Measurements from ENCODE around the gene PLAAT3.
"Not testable (repeated sequence)": the region's sequence is repeated elsewhere in the genome, so short reads cannot be mapped to it uniquely, and the experiment has no call there.

Gene PLAAT3

GRCh38 chr11:63564784-63565350 is 49.4 kb downstream of the PLAAT3 start:
- DNase-seq, result no peak

- DNase-seq, result no peak
Measured at GRCh38 chr11:63564056-63564774, 50.0 kb downstream of the PLAAT3 start.

- no peak for DNase-seq
Measured at GRCh38 chr11:63563201-63564055, 50.8 kb downstream of the PLAAT3 start, which contains the start of gene PLAAT2. Gene PLAAT2, minus strand, starts transcription at chr11:63563379. Its CDS starts 55 bp downstream, at chr11:63563324.

- no peak for DNase-seq
Measured at GRCh38 chr11:63560506-63561180, 53.6 kb downstream of the PLAAT3 start.

- DNase-seq, result no peak
Measured at GRCh38 chr11:63558459-63559157, 55.6 kb downstream of the PLAAT3 start.

DNA sequence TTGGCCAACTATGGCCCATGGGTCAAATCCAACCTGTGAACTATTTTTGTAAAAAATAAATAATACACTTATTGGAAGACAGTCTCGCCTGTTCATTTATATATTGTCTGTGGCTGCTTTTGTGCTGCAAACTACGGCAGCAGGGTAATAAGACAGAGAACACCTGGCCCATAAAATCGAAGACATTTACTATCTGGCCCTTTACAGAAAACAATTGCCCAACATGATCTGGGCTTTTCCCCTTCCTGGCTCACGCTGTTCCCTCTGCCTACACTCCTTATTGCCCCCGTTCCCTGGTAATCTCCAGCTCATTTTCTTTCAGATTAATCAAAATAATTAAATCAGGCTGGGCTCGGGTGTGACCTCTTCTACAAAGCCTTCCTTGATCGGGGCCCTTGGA is 56.7 kb downstream of the PLAAT3 start:
- DNase-seq, result no peak

DNA sequence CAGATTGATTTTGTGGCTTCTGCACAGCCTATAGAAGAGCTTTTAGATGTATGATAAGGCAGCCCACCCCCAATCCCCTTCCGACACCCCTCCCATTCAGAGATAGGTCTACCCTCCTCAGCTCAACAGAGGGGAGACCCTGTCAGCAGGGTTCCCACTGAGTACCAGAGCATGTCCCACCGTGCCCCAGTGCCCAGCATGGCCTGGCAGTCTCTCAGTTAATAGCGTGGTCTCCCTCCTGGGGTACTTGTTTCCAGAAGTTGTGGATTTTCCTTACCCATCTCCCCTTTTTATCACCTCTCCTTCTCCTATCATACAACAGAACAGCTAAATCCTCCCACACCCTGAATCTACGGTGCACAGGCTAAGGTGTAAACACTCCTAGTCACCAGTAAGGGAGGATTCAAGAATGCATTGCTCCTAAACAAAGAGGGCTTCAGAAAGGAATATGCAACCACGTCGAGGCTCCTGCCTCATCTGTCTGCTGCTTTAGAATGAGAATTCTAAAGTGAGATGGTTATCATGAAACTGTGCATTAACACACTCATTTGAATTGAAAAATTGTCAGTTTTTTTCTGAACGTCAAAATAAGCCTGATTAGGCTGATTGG is 57.7 kb downstream of the PLAAT3 start:
- DNase-seq, result no peak

DNA sequence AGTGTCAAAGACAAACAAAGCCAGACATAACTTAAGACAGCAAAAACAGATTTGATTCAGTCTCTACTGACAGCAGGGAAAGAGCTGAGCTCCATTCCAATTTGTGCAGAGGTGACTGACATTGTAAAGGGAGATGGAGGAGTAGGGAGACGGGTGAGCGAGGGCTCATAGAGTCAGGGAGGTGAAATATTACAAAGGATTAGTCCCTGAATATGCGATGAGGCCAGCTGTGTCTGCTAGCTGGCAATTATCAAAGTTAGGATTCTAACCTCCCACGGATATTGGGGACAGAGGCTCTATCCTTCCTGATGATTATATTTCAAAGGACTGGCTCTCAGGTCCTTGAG is 59.4 kb downstream of the PLAAT3 start:
- no peak for DNase-seq

- no peak for DNase-seq
Measured at GRCh38 chr11:63553759-63554158, 60.5 kb downstream of the PLAAT3 start.

GRCh38 chr11:63552921-63553320 is 61.3 kb downstream of the PLAAT3 start:
- DNase-seq, result no peak

GRCh38 chr11:63551889-63552266 is 62.4 kb downstream of the PLAAT3 start:
- DNase-seq, result no peak

DNA sequence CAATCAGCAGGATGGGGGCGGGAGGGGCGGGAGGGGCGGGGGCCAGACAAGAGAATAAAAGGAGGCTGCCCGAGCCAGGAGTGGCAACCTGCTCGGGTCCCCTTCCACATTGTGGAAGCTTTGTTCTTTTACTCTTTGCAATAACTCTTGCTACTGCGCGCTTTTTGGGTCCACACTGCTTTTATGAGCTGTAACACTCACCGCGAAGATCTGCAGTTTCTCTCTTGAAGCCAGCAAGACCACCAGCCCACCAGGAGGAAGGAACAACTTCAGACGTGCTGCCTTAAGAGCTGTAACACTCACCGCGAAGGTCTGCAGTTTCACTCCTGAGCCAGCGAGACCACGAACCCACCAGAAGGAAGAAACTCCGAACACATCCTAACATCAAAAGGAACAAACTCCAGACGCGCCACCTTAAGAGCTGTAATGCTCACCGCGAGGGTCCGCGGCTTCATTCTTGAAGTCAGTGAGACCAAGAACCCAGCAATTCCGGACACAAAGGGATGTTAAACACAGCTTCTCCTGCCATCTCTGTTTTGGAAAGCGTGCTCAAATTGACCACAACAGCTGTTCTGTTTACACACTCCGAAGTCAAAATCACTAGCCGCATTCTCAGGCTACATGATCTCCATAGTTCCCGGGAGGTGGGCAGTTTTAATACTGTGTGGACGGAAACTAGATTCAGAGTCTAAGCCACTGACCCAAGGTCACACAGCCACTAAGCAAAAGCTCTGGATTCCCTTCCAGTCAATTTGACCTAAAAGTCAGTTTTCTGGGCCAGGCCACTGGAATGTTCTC is 62.9 kb downstream of the PLAAT3 start:
- no peak for DNase-seq

GRCh38 chr11:63550156-63550700 is 64.0 kb downstream of the PLAAT3 start:
- not testable (repeated sequence) for DNase-seq

GRCh38 chr11:63549411-63549810 is 64.8 kb downstream of the PLAAT3 start:
- DNase-seq, result no peak

DNA sequence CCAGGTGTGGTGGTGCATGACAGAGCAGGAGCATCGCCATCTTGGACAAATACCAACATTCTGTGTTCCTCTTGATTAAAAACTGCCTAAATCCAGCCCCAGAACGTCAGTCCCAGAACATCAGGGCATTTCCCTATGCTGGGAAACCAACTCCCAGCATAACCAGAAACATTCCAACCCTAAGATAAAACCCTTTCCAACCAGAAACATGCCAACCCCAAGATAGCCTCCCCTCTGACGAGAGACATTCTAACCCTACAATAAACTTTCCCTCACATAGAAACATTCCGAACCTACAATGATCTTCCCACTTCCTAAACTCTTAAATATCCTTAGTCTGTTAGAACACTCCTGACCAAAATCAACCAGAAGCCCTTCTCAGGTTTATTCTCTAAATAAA is 66.1 kb downstream of the PLAAT3 start:
- no peak for DNase-seq

- no peak for DNase-seq
Measured at GRCh38 chr11:63547061-63547460, 67.2 kb downstream of the PLAAT3 start.

DNA sequence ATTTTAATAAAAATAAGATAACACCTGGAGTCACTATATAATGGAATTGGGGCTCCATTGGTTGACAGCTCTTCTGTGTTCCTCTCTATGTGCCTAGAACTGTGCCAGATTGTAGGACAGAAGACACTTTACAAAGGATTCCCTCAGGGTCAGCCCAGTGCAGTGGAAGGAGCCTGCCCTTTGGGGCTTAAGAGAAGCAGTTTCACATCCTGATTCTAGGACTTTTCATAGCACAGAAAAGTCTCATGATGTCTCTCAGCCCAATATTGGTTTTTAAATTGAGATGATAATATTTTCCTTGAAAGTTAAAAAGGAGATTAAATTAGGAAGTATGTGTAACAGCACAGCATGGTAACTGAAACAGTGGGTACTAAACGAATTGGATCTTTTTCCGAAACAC is 70.5 kb downstream of the PLAAT3 start:
- DNase-seq, result no peak

DNA sequence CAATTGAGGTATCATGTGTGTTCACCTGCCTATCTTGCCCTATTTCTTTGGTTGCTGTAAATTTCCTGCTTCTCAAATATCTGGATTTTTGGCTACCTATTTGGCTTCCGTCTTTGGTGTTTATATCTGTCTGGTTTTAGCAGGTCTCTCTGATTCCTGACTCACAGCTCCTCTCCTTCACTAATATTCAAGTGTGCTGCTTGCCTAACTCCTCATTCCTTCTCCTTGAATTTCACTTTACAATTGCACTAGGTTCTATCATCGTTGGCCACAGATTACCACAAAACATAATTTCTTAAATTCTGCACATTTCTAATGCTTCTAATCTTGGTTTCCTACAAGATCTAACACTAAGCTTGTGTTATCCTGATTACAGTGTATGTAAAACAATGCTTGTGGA is 71.7 kb downstream of the PLAAT3 start:
- DNase-seq, result not testable (repeated sequence)

DNA sequence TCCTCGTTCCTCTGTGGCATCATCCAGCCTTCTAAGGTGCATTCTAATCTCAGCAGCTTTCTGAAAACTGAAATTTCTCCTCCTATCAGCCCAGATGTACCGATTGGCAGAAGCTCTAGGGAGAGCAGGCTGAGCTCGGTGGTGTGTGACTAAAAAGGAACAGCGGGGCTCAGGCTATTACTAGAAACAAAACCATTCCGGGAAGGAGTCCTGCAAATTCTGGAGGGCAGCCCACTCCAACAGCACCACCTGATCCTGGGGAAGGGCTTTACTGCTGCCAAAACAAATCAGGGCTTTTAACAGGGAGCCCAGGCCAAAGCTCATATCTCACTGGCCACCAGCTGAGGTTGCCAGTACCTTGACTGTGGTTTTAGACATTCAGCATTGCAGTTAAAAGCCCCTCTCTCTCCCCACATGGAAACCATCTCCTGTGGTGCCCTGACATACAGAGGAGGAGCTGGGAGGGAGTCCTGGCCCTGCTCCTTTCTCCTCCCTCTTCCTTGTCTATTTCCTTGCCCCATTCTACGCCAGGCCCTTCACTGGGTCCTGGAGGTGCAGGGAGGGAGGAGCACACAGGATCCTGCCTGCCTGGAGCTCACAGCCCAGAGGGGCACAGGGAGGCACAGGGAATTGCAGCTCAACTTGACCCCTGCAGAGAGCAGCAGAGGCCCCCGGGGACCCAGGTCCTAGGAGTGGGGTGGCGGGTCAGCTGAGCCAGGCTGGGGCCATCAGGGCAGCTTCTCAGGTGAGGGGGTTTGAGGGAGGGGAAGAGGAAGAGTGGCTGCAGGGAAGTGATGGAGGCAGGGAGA is 76.7 kb downstream of the PLAAT3 start:
- DNase-seq, result peak; percentile 43

DNA sequence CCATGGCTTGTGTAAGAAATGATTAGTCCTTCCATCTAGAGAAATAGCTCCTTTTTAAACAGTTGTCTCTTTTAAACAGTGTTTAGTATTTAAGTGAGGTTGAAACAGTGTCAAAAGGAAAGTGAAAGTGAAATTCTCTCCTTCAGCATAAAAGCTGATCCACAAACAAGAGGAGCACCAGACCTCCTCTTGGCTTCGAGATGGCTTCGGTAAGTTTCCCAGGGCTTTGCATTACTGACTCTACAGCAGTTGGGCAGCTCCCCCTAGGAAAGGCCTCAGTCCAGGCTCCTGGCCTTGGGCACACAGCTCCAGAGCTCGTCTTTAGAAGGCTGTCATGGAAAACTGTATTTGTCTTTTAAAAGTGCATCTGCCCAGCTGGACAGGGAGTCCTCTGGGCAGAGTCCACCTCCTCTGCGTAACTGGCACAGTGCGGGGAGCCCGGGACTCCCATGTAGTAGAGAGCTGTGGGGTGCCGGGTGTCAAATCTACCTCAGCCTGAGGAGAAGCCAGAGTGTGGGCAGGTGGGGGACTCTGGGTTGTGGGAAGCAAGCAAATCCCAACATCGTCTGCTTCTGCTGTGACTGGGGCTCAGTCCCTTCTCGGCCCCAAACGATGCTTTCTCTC is 77.5 kb downstream of the PLAAT3 start, which contains the start of gene PLAAT4:
TSS of gene PLAAT4 (plus strand) at position 140 of the 624 bp plus-strand sequence. CDS start at position 201, 61 bp downstream.
- DNase-seq, result no peak
